ENCODE data around the gene CTNNB1. TPM values are rescaled to one million over a fixed set of nuclear protein-coding genes. Genes with fewer than 3 reads are reported as not detected.

Gene CTNNB1
- polyA plus RNA-seq, 2 of the 4 experiments (the other 2 are of a cell fraction): 147 to 242 TPM

DNA sequence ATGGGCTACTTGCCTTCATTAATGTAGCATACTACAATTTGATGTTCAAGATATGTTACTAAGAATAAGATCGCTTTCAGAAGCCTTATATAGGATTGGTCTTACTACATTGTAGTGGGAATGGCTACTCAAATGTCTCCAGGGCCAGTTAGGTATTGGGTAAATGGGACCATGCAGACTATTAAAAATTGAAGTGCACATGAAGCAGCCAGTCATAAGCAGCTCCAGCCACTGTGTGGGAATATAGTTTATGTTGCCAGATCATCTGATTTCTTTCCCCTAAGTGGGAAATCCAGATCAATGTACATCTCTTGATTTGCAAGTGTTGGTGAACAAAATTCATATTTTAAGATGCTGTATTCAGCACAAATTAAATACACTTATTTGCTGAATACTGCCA is 5.1 kb downstream of the CTNNB1 start (continued):
- TF ChIP-seq HOXB13 (CRISPR knock-in tag; IDR thresholded peaks at IDR 0.05; ENCODE audit: low read depth): no peak
- TF ChIP-seq ZFP36 (IDR thresholded peaks at IDR 0.05; ENCODE audit: borderline replicate concordance, partially characterized antibody): no peak
- no peak for TF ChIP-seq ZNF302 (CRISPR knock-in tag; IDR thresholded peaks at IDR 0.05)
- TF ChIP-seq, protein P1, sequence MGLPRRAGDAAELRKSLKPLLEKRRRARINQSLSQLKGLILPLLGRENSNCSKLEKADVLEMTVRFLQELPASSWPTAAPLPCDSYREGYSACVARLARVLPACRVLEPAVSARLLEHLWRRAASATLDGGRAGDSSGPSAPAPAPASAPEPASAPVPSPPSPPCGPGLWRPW (IDR thresholded peaks at IDR 0.05): no peak
- TF ChIP-seq CBX8 (IDR thresholded peaks at IDR 0.05): no peak
- no peak for TF ChIP-seq FOSL2 (IDR thresholded peaks at IDR 0.05)
- TF ChIP-seq FOSL2 (CRISPR knock-in tag; IDR thresholded peaks at IDR 0.05): no peak
- no peak for TF ChIP-seq TFCP2L1 (CRISPR knock-in tag; IDR thresholded peaks at IDR 0.05)

DNA sequence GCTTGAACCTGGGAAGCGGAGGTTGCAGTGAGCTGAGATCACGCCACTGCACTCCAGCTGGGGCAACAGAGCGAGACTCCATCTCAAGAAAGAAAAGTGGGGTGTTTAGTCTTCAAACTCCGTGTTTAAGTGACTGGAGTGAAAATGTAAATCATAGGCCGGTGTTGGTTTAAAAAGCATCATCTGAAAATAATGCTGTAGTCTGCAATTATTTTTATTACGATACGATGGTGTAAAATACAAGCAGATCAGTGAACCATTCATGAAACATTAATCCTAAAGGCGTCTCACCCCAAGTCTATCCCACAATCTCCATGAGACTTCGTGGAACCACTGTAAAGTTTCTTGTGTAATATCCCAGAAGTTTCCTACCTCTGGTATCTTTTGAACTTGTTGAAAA is 6.3 kb downstream of the CTNNB1 start:
- ATAC-seq (no peak), DNase-seq (ENCODE audit: low read depth in 1 of 2, low spot score in 1 of 2) (no peak), FAIRE-seq (no peak)
- TF ChIP-seq MAFK (IDR thresholded peaks at IDR 0.05; ENCODE audit: partially characterized antibody): peak; percentile 36
- TF ChIP-seq, protein P2, sequence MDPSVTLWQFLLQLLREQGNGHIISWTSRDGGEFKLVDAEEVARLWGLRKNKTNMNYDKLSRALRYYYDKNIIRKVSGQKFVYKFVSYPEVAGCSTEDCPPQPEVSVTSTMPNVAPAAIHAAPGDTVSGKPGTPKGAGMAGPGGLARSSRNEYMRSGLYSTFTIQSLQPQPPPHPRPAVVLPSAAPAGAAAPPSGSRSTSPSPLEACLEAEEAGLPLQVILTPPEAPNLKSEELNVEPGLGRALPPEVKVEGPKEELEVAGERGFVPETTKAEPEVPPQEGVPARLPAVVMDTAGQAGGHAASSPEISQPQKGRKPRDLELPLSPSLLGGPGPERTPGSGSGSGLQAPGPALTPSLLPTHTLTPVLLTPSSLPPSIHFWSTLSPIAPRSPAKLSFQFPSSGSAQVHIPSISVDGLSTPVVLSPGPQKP (IDR thresholded peaks at IDR 0.05; ENCODE audit: low read depth, low read length): no peak
- no peak for TF ChIP-seq HEYL (CRISPR knock-in tag; IDR thresholded peaks at IDR 0.05)
- H3K4me3 ChIP-seq: no peak overlapping the region
- WGBS (ENCODE audit: missing lambda C conversion rate): 93% methylated on average over 9 of the region's 9 CpGs
- H3K9me3 ChIP-seq: no peaks in the 10 kb centered on the region
- CTCF ChIA-PET: no interaction called here
- H3K27ac ChIP-seq: no peak overlapping the region
- H3K4me2 ChIP-seq: no peak overlapping the region
- peaks cover 53% of the 10 kb centered on the region for H3K4me1 ChIP-seq
- POLR2A ChIA-PET: no interaction called here

DNA sequence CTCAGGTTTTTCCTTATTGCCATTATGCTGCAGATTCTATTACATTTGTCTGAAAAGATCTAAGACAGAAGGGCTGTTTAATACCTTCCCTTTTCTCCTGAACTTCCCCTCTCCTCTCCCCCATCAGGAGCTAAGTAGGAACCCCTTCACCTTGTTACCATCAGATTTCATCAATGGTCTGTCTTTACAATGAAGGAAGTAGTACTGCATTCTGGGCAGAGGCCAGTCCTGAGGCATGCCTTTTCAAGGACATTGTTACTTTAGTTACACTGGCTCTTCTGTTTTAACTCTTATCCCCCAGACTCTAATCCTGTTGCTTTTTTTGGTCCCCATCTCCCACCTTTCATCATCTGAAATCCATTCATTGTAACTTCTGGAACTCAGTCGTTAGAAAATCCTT is 8.1 kb downstream of the CTNNB1 start:
- Histone ChIP-seq H3K4me3 (no peak overlapping the region), H3K4me1 (peaks cover 46% of the 10 kb centered on the region), H3K9me3 (no peaks in the 10 kb centered on the region), H3K27ac (no peak overlapping the region), H3K4me2 (no peak overlapping the region)
- TF ChIP-seq CEBPB (IDR thresholded peaks at IDR 0.05): no peak
- TF ChIP-seq KDM5A (IDR thresholded peaks at IDR 0.05): no peak
- TF ChIP-seq FOSL2 (IDR thresholded peaks at IDR 0.05): no peak
- TF ChIP-seq FOSL2 (CRISPR knock-in tag; IDR thresholded peaks at IDR 0.05): no peak
- no peak for TF ChIP-seq EP300 (IDR thresholded peaks at IDR 0.05)
- TF ChIP-seq FOSB (CRISPR knock-in tag; IDR thresholded peaks at IDR 0.05): no peak
- TF ChIP-seq RFX5 (IDR thresholded peaks at IDR 0.05): no peak
- ChIA-PET CTCF (interaction anchor here (1.1 kb wide), 2 partner anchors 22 to 38 kb away, joined by 3 read pairs; no protein-coding TSS in a partner anchor), POLR2A (interaction anchor here (2.7 kb wide), 1 partner anchor 8 kb away, joined by 14 read pairs; the partner anchor contains the start of gene CTNNB1)
- ATAC-seq: no peak
- no peak for FAIRE-seq
- 86% methylated on average over 1 of the region's 1 CpG for WGBS (ENCODE audit: missing lambda C conversion rate)
- DNase-seq (ENCODE audit: low read depth in 1 of 2, low spot score in 1 of 2): no peak

DNA sequence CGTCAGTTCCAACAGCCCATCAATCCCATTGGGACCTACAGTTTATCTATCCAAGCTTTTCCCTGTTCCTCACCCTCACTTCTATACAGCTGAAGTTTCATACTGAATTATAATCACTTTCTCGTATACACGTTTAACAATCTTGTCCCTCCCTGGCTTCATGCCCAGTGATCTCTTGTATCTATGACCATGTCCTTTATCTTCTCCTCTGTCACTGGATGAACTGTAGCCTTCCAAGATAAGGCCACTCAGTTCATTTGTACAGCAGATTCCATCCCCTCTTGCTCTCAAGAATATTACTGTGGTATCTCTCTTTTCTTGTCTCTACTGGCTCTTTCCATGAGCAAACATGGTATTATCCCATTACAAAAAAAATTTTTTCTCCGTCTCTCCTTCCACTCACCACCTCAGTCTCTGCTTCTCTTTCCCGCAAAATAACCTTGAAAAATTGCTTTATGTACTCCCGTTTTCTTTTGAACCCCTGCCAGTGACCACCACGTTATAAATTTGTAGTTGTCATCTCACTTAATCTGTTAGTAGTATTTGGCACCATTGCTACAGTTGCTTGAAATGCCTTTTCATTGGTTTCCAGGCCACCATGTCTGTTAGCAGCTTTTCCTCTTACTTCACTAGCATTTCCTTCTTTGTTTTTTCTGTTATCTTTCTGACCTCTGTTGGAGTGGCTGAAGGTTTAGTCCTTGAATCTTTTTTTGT is 9.4 kb downstream of the CTNNB1 start:
- no peak overlapping the region for H3K4me3 ChIP-seq
- TF ChIP-seq HOXB13 (CRISPR knock-in tag; IDR thresholded peaks at IDR 0.05; ENCODE audit: low read depth) (no peak), HDAC2 (IDR thresholded peaks at IDR 0.05) (no peak), ZSCAN20 (CRISPR knock-in tag; IDR thresholded peaks at IDR 0.05) (no peak), CHD2 (IDR thresholded peaks at IDR 0.05; ENCODE audit: low read length, partially characterized antibody) (no peak), EP300 (IDR thresholded peaks at IDR 0.05) (no peak), ZFP36 (IDR thresholded peaks at IDR 0.05; ENCODE audit: borderline replicate concordance, partially characterized antibody) (no peak), KDM1A (IDR thresholded peaks at IDR 0.05; ENCODE audit: low read depth) (no peak), FOXS1 (CRISPR knock-in tag; IDR thresholded peaks at IDR 0.05) (no peak), BHLHE40 (IDR thresholded peaks at IDR 0.05; ENCODE audit: low read depth, low read length) (no peak), TP53 (CRISPR knock-in tag; IDR thresholded peaks at IDR 0.05) (no peak), HEYL (CRISPR knock-in tag; IDR thresholded peaks at IDR 0.05) (no peak), ZNF302 (CRISPR knock-in tag; IDR thresholded peaks at IDR 0.05) (no peak), PHF8 (IDR thresholded peaks at IDR 0.05; ENCODE audit: borderline replicate concordance, low read depth) (no peak)
- TF ChIP-seq, protein P3, sequence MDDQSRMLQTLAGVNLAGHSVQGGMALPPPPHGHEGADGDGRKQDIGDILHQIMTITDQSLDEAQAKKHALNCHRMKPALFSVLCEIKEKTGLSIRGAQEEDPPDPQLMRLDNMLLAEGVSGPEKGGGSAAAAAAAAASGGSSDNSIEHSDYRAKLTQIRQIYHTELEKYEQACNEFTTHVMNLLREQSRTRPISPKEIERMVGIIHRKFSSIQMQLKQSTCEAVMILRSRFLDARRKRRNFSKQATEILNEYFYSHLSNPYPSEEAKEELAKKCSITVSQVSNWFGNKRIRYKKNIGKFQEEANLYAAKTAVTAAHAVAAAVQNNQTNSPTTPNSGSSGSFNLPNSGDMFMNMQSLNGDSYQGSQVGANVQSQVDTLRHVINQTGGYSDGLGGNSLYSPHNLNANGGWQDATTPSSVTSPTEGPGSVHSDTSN (IDR thresholded peaks at IDR 0.05): no peak
- TF ChIP-seq, protein P4, sequence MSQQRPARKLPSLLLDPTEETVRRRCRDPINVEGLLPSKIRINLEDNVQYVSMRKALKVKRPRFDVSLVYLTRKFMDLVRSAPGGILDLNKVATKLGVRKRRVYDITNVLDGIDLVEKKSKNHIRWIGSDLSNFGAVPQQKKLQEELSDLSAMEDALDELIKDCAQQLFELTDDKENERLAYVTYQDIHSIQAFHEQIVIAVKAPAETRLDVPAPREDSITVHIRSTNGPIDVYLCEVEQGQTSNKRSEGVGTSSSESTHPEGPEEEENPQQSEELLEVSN (IDR thresholded peaks at IDR 0.05; ENCODE audit: borderline replicate concordance, low read depth): no peak
- H3K4me1 ChIP-seq: peaks cover 44% of the 10 kb centered on the region
- DNase-seq (ENCODE audit: low read depth in 1 of 2, low spot score in 1 of 2) (no peak), ATAC-seq (no peak), FAIRE-seq (no peak)
- ChIA-PET POLR2A (interaction anchor here (2.7 kb wide), 1 partner anchor 9 kb away, joined by 14 read pairs; the partner anchor contains the start of gene CTNNB1), CTCF (interaction anchor here (1.1 kb wide), 1 partner anchor 21 kb away, joined by 3 read pairs; no protein-coding TSS in a partner anchor)
- WGBS (ENCODE audit: missing lambda C conversion rate): 89% methylated on average over 7 of the region's 7 CpGs
- H3K4me2 ChIP-seq: no peak overlapping the region
- H3K27ac ChIP-seq: no peak overlapping the region
- no peaks in the 10 kb centered on the region for H3K9me3 ChIP-seq

Measured in A549 (cell line).